Stimulated activated CD8-positive, alpha-beta memory T cell treated with anti-CD3 and anti-CD28 coated beads, Interleukin-7, amount 100 ng/mL, for 1 hour (primary cell): ENCODE data around the gene LAMB4.

Experiments
- DNase-seq, 2 donors: peaks; one replicate each; pipeline ENCODE4 v3.0.0-alpha.2; 2020; ENCODE audit warnings: low read depth in 2 of 2

Gene LAMB4

DNA sequence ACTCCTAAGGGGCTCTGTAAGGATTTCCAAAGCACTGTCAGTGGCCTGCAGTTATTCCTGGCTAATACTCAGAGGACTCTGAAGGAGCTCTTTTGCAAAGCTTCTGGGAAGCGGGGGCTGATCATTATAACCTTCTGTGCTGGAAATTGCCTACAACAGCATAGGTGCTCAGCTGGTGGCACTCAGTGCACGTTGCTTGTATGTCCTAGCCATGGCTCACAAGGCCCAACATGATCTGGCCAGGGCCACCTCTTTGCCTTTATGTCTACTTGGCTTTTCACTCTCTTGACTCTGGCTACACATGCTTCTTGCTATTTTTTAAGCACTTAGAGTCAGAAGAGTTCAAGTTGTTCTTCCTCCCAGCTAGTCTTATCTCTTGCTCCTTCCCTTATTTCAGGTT lies 17.5 kb downstream of the LAMB4 start:
- no peak for DNase-seq

DNA sequence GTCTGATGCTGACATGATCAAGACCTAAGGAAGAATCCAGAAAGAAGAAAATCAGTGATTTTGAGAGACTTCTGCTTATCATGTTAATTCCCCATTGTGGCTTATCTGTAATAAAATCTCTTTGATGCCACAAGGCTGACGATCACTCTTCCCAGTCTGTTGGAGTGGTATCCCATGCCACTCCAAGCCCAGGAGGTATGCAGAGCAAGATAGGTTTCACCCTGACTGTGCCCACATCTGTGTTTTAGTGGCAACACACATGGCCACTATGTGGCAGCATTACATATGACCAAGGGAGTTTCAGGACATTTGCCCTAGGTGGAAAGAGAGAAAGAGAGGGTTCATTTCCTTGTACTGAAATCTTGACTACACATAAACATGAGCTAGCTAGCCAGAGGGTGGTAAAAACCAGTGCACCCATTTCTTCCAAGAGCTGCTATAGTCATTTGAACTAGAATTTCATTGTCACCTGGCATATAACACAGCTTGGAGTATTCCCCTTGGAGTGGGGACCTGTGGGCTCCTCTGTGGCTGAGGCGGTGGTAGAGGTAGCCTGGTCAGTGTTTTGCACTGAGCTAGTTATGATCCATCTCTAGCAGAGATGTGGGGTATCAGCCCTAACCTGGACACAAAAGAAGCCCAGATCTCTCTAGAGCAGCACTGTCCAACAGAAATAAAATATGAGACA lies 20.8 kb downstream of the LAMB4 start:
- DNase-seq: no peak

GRCh38 chr7:108108131-108108530 lies 22.0 kb downstream of the LAMB4 start:
- no peak for DNase-seq

DNA sequence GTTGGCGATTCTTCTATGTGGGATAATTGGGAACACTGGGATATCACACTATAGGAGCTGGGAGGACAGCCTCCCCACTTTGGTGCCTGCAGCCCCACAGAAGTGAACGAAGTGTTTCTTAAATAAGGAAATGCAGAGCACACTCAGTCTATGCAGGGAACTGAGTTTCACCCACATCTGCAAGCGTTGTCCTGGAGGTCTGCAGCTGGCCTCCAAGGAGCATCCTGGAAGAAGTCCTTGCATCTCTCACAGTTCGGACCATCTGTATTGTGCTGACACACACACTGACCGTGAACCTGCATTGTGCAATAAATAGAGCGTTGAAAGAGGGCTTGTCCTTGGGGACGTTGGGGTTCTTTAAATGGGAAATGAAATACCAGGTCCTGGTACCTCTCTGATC lies 25.8 kb downstream of the LAMB4 start:
- DNase-seq: no peak

- DNase-seq: no peak
These were observed 26.4 kb downstream of the LAMB4 start for GRCh38 chr7:108103558-108104298.

DNA sequence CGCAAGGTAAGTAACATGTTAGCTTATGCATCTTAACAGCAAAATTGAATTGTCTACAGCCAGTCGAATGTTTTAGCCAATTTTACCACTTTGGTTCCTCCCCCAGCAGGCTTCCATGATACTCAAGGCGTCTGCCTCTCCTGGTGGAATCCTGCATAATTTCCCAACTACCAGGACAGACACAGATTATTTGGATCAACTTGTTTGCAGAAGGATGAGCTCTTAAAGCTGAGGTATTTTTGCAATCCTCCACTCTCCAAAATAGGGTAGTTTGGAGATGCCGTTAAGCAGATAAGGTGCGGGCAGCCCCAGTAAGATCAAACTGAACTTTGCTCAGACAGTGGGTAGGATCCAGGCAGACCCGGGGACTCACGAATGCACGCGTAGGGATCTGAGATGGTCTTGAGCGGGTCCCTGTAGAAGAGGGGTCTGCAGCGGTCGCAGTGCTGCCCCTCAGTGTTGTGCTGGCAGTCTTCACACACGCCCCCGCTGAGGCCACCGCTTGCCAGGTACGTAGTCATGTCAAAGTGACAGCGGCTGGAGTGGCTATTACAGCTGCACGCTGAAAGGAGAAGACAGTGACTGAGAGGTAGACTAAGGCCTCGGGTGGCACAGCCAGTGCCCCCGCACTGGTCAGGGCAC lies 27.4 kb downstream of the LAMB4 start:
- DNase-seq: no peak

GRCh38 chr7:108101759-108102158 lies 28.4 kb downstream of the LAMB4 start:
- DNase-seq: no peak

- no peak for DNase-seq
These were observed 30.4 kb downstream of the LAMB4 start for GRCh38 chr7:108099713-108100112.

DNA sequence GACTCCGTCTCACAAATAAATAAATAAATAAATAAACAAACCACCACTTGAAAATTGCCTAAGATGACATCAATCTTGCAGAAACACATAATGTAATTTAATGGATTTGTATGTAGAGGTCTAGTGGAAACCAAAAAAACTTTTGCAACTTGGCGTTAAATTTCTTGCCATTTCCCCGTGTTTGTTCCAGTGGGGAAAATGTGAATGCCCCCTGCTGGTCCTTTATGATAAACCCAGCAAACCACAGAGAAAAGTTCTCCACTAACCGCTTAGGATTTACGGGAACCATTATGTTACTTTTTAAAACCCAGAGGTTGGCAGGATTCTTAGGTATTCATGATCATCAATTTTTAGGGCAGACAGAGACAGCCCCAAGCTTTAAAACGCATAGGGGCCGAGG lies 32.5 kb downstream of the LAMB4 start:
- DNase-seq: no peak

DNA sequence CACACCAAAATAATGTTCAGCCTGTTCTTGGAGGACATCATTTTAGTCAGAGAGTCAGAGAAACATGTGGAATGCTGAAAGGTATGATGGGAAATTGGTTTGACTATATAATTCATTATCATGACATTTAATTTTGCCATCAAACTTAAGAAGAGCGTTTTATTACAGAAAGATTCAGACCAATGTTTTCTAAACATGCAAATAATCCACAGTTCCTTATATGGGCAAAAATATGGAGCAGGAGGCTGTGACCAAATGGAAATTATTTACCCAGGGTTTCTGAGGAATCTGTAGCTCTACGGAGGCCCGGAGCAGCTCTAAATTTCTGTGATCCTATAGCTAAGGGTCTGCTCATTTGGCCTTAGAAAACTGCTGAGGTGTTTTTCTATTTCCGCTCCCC lies 33.2 kb downstream of the LAMB4 start:
- DNase-seq: no peak

DNA sequence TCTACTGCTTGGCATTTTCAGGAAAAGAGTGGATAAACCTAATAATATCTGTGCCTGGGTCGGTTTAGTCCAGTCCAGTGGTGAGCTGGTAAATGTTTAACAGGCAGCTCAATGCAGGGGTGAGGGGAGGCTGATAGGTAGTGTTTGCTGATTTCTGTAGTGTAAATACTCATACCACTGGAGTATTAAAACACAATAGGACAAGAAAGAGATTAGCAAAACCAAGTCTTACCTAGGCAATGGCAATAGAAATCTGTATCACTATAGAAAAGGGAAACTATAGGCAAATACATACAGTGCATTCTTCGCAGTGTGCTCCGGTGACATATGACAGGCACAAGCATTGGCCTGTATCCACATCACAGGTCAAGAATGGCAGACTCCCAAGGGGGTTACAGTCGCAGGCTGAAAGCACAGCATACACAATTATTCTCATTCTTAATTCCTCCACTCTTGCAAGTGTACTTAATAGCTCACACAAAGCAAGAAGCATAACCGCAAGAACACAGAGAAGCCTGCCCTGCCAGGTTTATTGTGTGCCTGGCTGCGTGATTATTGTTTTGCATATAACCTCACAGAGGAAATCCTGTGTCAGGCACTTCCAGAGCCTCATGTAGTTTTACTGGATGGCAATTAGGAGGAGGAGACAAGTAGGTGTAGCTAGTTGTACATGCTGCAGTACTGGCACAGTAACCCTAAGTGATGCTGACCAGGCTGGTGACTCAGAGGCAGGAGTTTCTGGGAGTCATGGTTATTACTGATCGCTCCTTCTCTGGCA lies 35.0 kb downstream of the LAMB4 start:
- no peak for DNase-seq

- no peak for DNase-seq
These were observed 35.8 kb downstream of the LAMB4 start for GRCh38 chr7:108094346-108094745.

DNA sequence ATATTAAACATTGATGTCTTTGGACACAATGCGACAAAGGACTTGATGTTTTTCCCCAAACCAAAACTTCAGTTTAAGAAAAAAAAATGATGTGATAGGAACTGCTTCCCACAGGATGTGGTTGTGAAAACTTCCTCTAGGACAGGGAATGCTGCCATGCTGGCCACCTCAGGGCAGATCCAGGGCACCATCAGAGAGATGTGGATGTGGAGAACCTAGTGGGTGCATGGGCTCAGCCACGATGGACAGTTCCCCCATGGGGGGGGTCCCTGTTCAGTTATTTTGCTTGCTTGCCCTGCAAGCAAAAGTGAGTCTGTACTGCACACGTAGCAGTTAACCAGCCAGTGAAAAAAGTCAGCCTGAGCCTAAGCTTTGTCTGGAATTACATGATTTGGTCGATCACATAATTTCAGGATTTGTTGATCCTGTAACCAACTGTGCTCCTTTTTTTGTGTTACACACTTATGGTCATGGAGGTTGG lies 36.3 kb downstream of the LAMB4 start:
- DNase-seq: no peak

- DNase-seq: no peak
These were observed 36.8 kb downstream of the LAMB4 start for GRCh38 chr7:108093341-108093740.

DNA sequence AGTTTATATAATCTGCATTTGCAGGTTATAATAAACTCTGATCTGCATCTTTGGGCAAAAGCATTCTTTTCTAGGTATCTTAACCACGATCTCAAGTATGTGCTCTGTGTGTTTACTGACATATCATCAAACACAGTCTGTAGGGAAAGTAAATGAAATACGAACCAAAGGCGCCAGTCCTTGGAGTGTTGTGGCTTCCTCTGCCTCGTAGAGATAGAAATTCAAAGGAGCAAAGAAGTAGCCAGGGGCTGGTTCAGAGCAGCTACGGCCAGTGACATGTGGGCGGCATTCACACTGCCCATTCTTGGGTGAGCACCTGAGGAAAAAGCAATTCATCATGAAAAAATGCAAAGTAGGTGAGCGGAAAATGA lies 38.7 kb downstream of the LAMB4 start:
- DNase-seq: no peak

- DNase-seq: no peak
These were observed 39.2 kb downstream of the LAMB4 start for GRCh38 chr7:108090791-108091460.

GRCh38 chr7:108089381-108089780 lies 40.8 kb downstream of the LAMB4 start:
- DNase-seq: no peak

GRCh38 chr7:108088729-108089128 lies 41.4 kb downstream of the LAMB4 start:
- DNase-seq: no peak

DNA sequence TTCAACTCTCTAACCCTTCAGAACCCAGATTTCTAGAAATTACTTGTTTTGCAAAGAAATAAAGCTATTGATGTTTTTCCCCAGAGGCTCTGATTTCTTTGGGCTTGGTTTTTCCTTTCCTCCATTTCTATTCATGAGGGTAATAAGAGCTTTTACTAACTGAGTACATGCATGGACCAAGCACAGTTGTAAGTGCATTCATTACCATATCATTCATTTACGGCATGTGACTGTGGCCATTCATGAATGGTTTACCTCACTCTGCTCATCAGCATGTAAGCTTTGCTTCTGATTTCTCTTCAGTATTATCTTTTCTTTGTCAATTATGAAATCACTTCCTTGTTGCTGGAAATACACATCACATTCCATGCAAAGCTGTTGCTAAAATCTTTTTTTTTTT lies 42.4 kb downstream of the LAMB4 start:
- no peak for DNase-seq

DNA sequence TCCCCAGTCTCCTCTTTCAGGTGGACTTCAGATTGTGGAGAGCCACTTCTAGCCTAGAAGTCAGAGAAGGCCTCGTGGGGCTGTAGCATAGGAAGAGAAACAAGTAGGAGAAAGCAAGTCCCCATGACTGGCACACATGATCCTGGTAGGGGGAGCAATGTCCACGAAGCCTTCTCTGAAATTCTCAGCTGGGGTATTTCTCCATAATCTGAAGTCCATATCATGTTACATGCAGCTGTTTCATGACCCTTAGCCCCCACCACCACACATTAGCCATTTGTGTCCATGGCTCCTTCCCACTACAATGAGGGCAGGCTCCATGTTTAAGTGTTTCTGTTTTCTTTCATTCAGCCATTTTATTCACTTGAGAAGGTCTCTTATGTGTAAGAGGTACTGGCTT lies 43.2 kb downstream of the LAMB4 start:
- no peak for DNase-seq

GRCh38 chr7:108086546-108086945 lies 43.6 kb downstream of the LAMB4 start:
- no peak for DNase-seq

GRCh38 chr7:108083980-108084379 lies 46.2 kb downstream of the LAMB4 start:
- DNase-seq: no peak
